Measurements from ENCODE around the gene OCRL.

OCRL gene

GRCh38 chrX:129540068-129540653 is at the start of gene OCRL:
Gene OCRL, plus strand, starts transcription at chrX:129540259. Its CDS starts 181 bp downstream, at chrX:129540440.
- peak; percentile 53 for DNase-seq (ENCODE audit: low spot score)

- no peak for DNase-seq (ENCODE audit: low spot score)
These were observed 49.7 kb upstream of the OCRL start for GRCh38 chrX:129490330-129490729.

- DNase-seq (ENCODE audit: low spot score), result no peak
These were observed 46.4 kb upstream of the OCRL start for GRCh38 chrX:129493643-129494042.

- DNase-seq (ENCODE audit: low spot score), result no peak
These were observed 45.2 kb upstream of the OCRL start for GRCh38 chrX:129494887-129495286.

- no peak for DNase-seq (ENCODE audit: low spot score)
These were observed 44.2 kb upstream of the OCRL start for GRCh38 chrX:129495900-129496299.

GRCh38 chrX:129496625-129497024 is 43.4 kb upstream of the OCRL start:
- DNase-seq (ENCODE audit: low spot score), result no peak

- no peak for DNase-seq (ENCODE audit: low spot score)
These were observed 42.8 kb upstream of the OCRL start for GRCh38 chrX:129497146-129497843.

GRCh38 chrX:129510331-129510730 is 29.7 kb upstream of the OCRL start:
- DNase-seq (ENCODE audit: low spot score), result no peak

GRCh38 chrX:129511689-129512088 is 28.4 kb upstream of the OCRL start:
- no peak for DNase-seq (ENCODE audit: low spot score)

GRCh38 chrX:129512409-129512808 is 27.6 kb upstream of the OCRL start:
- no peak for DNase-seq (ENCODE audit: low spot score)

GRCh38 chrX:129516402-129516801 is 23.7 kb upstream of the OCRL start:
- DNase-seq (ENCODE audit: low spot score), result no peak

- DNase-seq (ENCODE audit: low spot score), result no peak
These were observed 19.9 kb upstream of the OCRL start for GRCh38 chrX:129520151-129520550.

- DNase-seq (ENCODE audit: low spot score), result peak; percentile 25
These were observed 17.6 kb upstream of the OCRL start for GRCh38 chrX:129522184-129523078.

- peak; percentile 62 for DNase-seq (ENCODE audit: low spot score)
These were observed 16.8 kb upstream of the OCRL start, which contains the start of gene SMARCA1 for GRCh38 chrX:129523079-129523911. Gene SMARCA1, minus strand, starts transcription at chrX:129523490. Its CDS starts 120 bp downstream, at chrX:129523370.

- DNase-seq (ENCODE audit: low spot score), result no peak
These were observed 15.7 kb upstream of the OCRL start for GRCh38 chrX:129524250-129524850.

- peak; percentile 21 for DNase-seq (ENCODE audit: low spot score)
These were observed 14.9 kb upstream of the OCRL start for GRCh38 chrX:129525162-129525561.

GRCh38 chrX:129525896-129526295 is 14.2 kb upstream of the OCRL start:
- no peak for DNase-seq (ENCODE audit: low spot score)

- DNase-seq (ENCODE audit: low spot score), result no peak
These were observed 10.3 kb upstream of the OCRL start for GRCh38 chrX:129529685-129530281.

- DNase-seq (ENCODE audit: low spot score), result no peak
These were observed 9.6 kb upstream of the OCRL start for GRCh38 chrX:129530410-129530809.

- DNase-seq (ENCODE audit: low spot score), result no peak
These were observed 8.9 kb upstream of the OCRL start for GRCh38 chrX:129531132-129531531.
